Measurements from ENCODE around the gene HIF1A. TPM values are rescaled to one million over a fixed set of nuclear protein-coding genes. Genes with fewer than 3 reads are reported as not detected.
A peak's percentile ranks its signal among the peaks of the same experiment; 100 is the strongest.

Gene HIF1A
- total and polyA plus RNA-seq, 2 of the 13 experiments (the other 11 are each of a cell fraction or from before 2014, with no cell fraction given): 41.0 to 126 TPM

- TF ChIP-seq BATF2 (CRISPR knock-in tag; IDR thresholded peaks at IDR 0.05) (no peak), CAMTA2 (CRISPR knock-in tag; IDR thresholded peaks at IDR 0.05; ENCODE audit: borderline replicate concordance) (no peak), ZNF552 (CRISPR knock-in tag; IDR thresholded peaks at IDR 0.05; ENCODE audit: borderline replicate concordance) (no peak), MTERF4 (CRISPR knock-in tag; IDR thresholded peaks at IDR 0.05) (no peak), UBTF (CRISPR knock-in tag; IDR thresholded peaks at IDR 0.05) (peak; percentile 90), YEATS2 (CRISPR knock-in tag; IDR thresholded peaks at IDR 0.05; ENCODE audit: borderline replicate concordance) (no peak), ZNF12 (CRISPR knock-in tag; IDR thresholded peaks at IDR 0.05) (no peak), ZNF557 (CRISPR knock-in tag; IDR thresholded peaks at IDR 0.05) (no peak), ZNF510 (CRISPR knock-in tag; IDR thresholded peaks at IDR 0.05; ENCODE audit: low read depth) (no peak), NR2F1 (CRISPR knock-in tag; IDR thresholded peaks at IDR 0.05) (no peak), ZMYM3 (CRISPR knock-in tag; IDR thresholded peaks at IDR 0.05) (no peak), TAF15 (IDR thresholded peaks at IDR 0.05; ENCODE audit: low read depth, low read length, poor library complexity, severe bottlenecking) (peak; percentile 65), TCF7 (IDR thresholded peaks at IDR 0.05; ENCODE audit: low read depth) (no peak), ZNF816 (CRISPR knock-in tag; IDR thresholded peaks at IDR 0.05; ENCODE audit: borderline replicate concordance) (0 out of 2 replicates have a peak, but pooled peaks have one; percentile 79), ZNF678 (CRISPR knock-in tag; IDR thresholded peaks at IDR 0.05) (no peak), YY1 (IDR thresholded peaks at IDR 0.05; ENCODE audit: insufficient read depth, insufficient replicate concordance, low read depth, low read length) (peak; percentile 88), ZNF605 (CRISPR knock-in tag; IDR thresholded peaks at IDR 0.05) (no peak), HNRNPUL1 (IDR thresholded peaks at IDR 0.05; ENCODE audit: low read depth, low read length) (no peak), ZBTB34 (CRISPR knock-in tag; IDR thresholded peaks at IDR 0.05) (no peak)
Observed at GRCh38 chr14:61695695-61696527, 598 bp downstream of the HIF1A start (continued).

Data from HepG2 (cell line).